ENCODE measurements around the gene TENM3.

GRCh38 chr4:182416067-182416466 lies 172.9 kb downstream of the TENM3 start:
- TF ChIP-seq CTCF (IDR thresholded peaks at IDR 0.05) (no peak), POLR2A (IDR thresholded peaks at IDR 0.05) (no peak)

All from uterus (tissue), 2 donors.